A549 (cell line): ENCODE data around the gene SORD. TPM values are rescaled to one million over a fixed set of nuclear protein-coding genes. Genes with fewer than 3 reads are reported as not detected.

Experiments used
- ATAC-seq, 2 experiments: fragments of 200-7000 bp in 1 of 2; fragments of >200 bp in 1 of 2; cut with Nextera tagmentation in 1 of 2; cut with Tn5 transposase in 1 of 2; 3 replicates each; pipeline versions ENCODE4 v1.8.0 to v1.9.1; 2018 to 2020; ENCODE audit warnings: mild to moderate bottlenecking in 1 of 2, moderate library complexity in 1 of 2
- CTCF ChIA-PET: fragments of 300-600 bp; sonication (Branson Sonifier 250); formaldehyde crosslinking; extraction: SDS; loops from one replicate; lab custom pipeline; 2021; ENCODE audit warnings: antibody characterized with exemption, inconsistent platforms; lab: Yijun Ruan, JAX
- POLR2A ChIA-PET: fragments of 350-600 bp; formaldehyde crosslinking; extraction: SDS; loops from one replicate; lab custom pipeline; 2021; ENCODE audit warnings: antibody characterized with exemption, inconsistent platforms; lab: Yijun Ruan, JAX
- DNase-seq, 2 experiments: peaks; one replicate each; pipeline versions ENCODE4 v3.0.0 to v3.0.0-alpha.2; 2011 to 2016; ENCODE audit warnings: low read depth in 1 of 2, low spot score in 1 of 2
- FAIRE-seq: peaks from 2 replicates; lab custom pipeline; 2011; peaks lifted over from hg19 to GRCh38; lab: Jason Lieb, UNC
- H3K27ac ChIP-seq, 2 experiments: fragments of >200 bp; sonication (Bioruptor Twin); formaldehyde crosslinking; 3 replicates each; pipeline ENCODE4 v1.5.1; 2016 to 2017
- H3K4me1 ChIP-seq: fragments of >200 bp; sonication (Bioruptor Twin); formaldehyde crosslinking; 3 replicates; pipeline ENCODE4 v1.6.1; 2016
- H3K4me2 ChIP-seq: fragments of >200 bp; sonication (Bioruptor Twin); formaldehyde crosslinking; 3 replicates; pipeline ENCODE4 v1.6.1; 2016
- H3K4me3 ChIP-seq: fragments of >200 bp; sonication (Bioruptor Twin); formaldehyde crosslinking; 3 replicates; pipeline ENCODE4 v1.5.1; 2016
- H3K9me3 ChIP-seq: fragments of >200 bp; sonication (Bioruptor Twin); formaldehyde crosslinking; 3 replicates; pipeline ENCODE4 v1.6.1; 2016
- CBX2 ChIP-seq: fragments of 200-600 bp; sonication (generic); IDR thresholded peaks from 2 replicates; pipeline ENCODE4 v1.6.1; 2016; ENCODE audit warnings: low read depth, mild to moderate bottlenecking, borderline replicate concordance
- CBX8 ChIP-seq: fragments of 200-600 bp; sonication (generic); IDR thresholded peaks from 2 replicates; pipeline ENCODE4 v1.6.1; 2016
- CEBPB ChIP-seq, 2 experiments: fragments of >200 bp in 1 of 2; sonication (Bioruptor Twin) in 1 of 2; formaldehyde crosslinking in 1 of 2; IDR thresholded peaks; 2 replicates each; pipeline ENCODE4 v1.6.1; 2012 to 2016
- EHF ChIP-seq: fragments of 250-450 bp; sonication (Bioruptor Pico); IDR thresholded peaks from 2 replicates; pipeline ENCODE4 v1.5.0; 2020; ENCODE audit warnings: mild to moderate bottlenecking
- EHMT2 ChIP-seq: fragments of 200-600 bp; sonication (generic); IDR thresholded peaks from 2 replicates; pipeline ENCODE4 v1.6.1; 2016; ENCODE audit warnings: antibody characterized with exemption, low read depth, mild to moderate bottlenecking, moderate library complexity
- FOSL2 ChIP-seq, 2 experiments: fragments of 450-650 bp in 1 of 2; fragments of >200 bp in 1 of 2; sonication (Bioruptor Twin) in 1 of 2; formaldehyde crosslinking; IDR thresholded peaks; 2 replicates each; pipeline versions ENCODE4 v1.5.0 to v1.6.1; 2016 to 2020; ENCODE audit warnings: mild to moderate bottlenecking in 1 of 2, moderate library complexity in 1 of 2
- HOXB13 ChIP-seq: fragments of 250-450 bp; sonication (Bioruptor Pico); IDR thresholded peaks from 2 replicates; pipeline ENCODE4 v1.5.0; 2020; ENCODE audit warnings: low read depth, mild to moderate bottlenecking, moderate library complexity
- KDM1A ChIP-seq: fragments of 200-600 bp; sonication (generic); IDR thresholded peaks from 2 replicates; pipeline ENCODE4 v1.6.1; 2016; ENCODE audit warnings: low read depth, mild to moderate bottlenecking
- KDM5A ChIP-seq: fragments of 200-600 bp; sonication (generic); IDR thresholded peaks from 2 replicates; pipeline ENCODE4 v1.6.1; 2016; ENCODE audit warnings: antibody characterized with exemption, mild to moderate bottlenecking
- MAZ ChIP-seq: fragments of 150-350 bp; IDR thresholded peaks from 2 replicates; pipeline ENCODE4 v1.6.1; 2014; ENCODE audit warnings: antibody characterized with exemption, low read depth, low read length, borderline replicate concordance
- PHF8 ChIP-seq: fragments of 200-600 bp; sonication (generic); IDR thresholded peaks from 2 replicates; pipeline ENCODE4 v1.6.1; 2016; ENCODE audit warnings: low read depth, mild to moderate bottlenecking, antibody characterized with exemption, moderate library complexity, borderline replicate concordance
- RAD21 ChIP-seq, 2 experiments: fragments of >200 bp in 1 of 2; sonication (Bioruptor Twin) in 1 of 2; formaldehyde crosslinking in 1 of 2; IDR thresholded peaks in 1 of 2; conservative IDR thresholded peaks in 1 of 2; 2 replicates in 1 of 2; 3 replicates in 1 of 2; pipeline ENCODE4 v1.6.1; 2012 to 2018; ENCODE audit warnings: inconsistent platforms in 1 of 2
- RARB ChIP-seq: fragments of 250-450 bp; sonication (Bioruptor Pico); IDR thresholded peaks from 2 replicates; pipeline ENCODE4 v1.8.0; 2021; ENCODE audit warnings: mild to moderate bottlenecking, moderate library complexity
- RCOR1 ChIP-seq: fragments of 150-350 bp; IDR thresholded peaks from 2 replicates; pipeline ENCODE4 v1.6.1; 2014; ENCODE audit warnings: antibody characterized with exemption, low read length, low read depth
- RNF2 ChIP-seq: fragments of 200-600 bp; sonication (generic); IDR thresholded peaks from 2 replicates; pipeline ENCODE4 v1.6.1; 2016; ENCODE audit warnings: low read depth, mild to moderate bottlenecking, antibody characterized with exemption, moderate library complexity, borderline replicate concordance
- SMC3 ChIP-seq: fragments of >200 bp; sonication (Bioruptor Twin); formaldehyde crosslinking; IDR thresholded peaks from 3 replicates; pipeline ENCODE4 v1.6.1; 2018; ENCODE audit warnings: inconsistent platforms
- SREBF2 ChIP-seq: fragments of 450-650 bp; IDR thresholded peaks from 2 replicates; pipeline ENCODE4 v1.6.1; 2014; ENCODE audit warnings: mild to moderate bottlenecking, moderate library complexity
- ZC3H11A ChIP-seq: fragments of 450-650 bp; IDR thresholded peaks from 2 replicates; pipeline ENCODE4 v1.6.1; 2014; ENCODE audit warnings: antibody characterized with exemption, mild to moderate bottlenecking
- ZFP36 ChIP-seq: fragments of 450-650 bp; IDR thresholded peaks from 2 replicates; pipeline ENCODE4 v1.6.1; 2014; ENCODE audit warnings: borderline replicate concordance; ENCODE audit not compliant: partially characterized antibody
- ZNF302 ChIP-seq: fragments of 250-450 bp; sonication (Bioruptor Pico); IDR thresholded peaks from 2 replicates; pipeline ENCODE4 v1.9.0; 2021; ENCODE audit warnings: inconsistent platforms, mild to moderate bottlenecking, moderate library complexity
- WGBS: methylation state at CpG from one replicate; pipeline ENCODE4 v1.1.6; 2017; ENCODE audit errors: missing lambda C conversion rate; 5-methylcytosine and 5-hydroxymethylcytosine counted together
- polyA plus RNA-seq, 4 experiments: library from polyadenylated mRNA; depleted of rRNA in 3 of 4; stranded (reverse); fragments of >200 nt; fragmentation: RNase III in 1 of 4; extraction: RNeasy Plus Mini Kit Qiagen cat#74134 plus additional on column Dnase treatment in 1 of 4; gene quantifications; 2 replicates in 3 of 4; 3 replicates in 1 of 4; pipeline ENCODE4 v1.2.3, GENCODE V29; 2011 to 2017
- TF ChIP-seq, protein P1 (sequence below): IDR thresholded peaks from 2 replicates; pipeline ENCODE4 v1.6.1; 2012
- TF ChIP-seq, protein P2 (sequence below): IDR thresholded peaks from 2 replicates; pipeline ENCODE4 v1.6.1; 2012
- TF ChIP-seq, protein P3 (sequence below): fragments of 150-350 bp; IDR thresholded peaks from 2 replicates; pipeline ENCODE4 v1.6.1; 2014; ENCODE audit warnings: low read depth, mild to moderate bottlenecking, low read length
- TF ChIP-seq, protein P4 (sequence below): IDR thresholded peaks from 2 replicates; pipeline ENCODE4 v1.6.1; 2012; ENCODE audit warnings: low read depth, borderline replicate concordance
- TF ChIP-seq, protein P5 (sequence below): fragments of >200 bp; sonication (Bioruptor Twin); formaldehyde crosslinking; IDR thresholded peaks from 3 replicates; pipeline ENCODE4 v1.6.1; 2016
- TF ChIP-seq, protein P6 (sequence below): fragments of 250-450 bp; sonication (Bioruptor Pico); IDR thresholded peaks from 2 replicates; pipeline ENCODE4 v1.5.0; 2020; ENCODE audit warnings: low read depth, mild to moderate bottlenecking, moderate library complexity

SORD gene
- polyA plus RNA-seq, 2 of the 4 experiments (the other 2 are of a cell fraction) = 37.6 to 49.8 TPM

DNA sequence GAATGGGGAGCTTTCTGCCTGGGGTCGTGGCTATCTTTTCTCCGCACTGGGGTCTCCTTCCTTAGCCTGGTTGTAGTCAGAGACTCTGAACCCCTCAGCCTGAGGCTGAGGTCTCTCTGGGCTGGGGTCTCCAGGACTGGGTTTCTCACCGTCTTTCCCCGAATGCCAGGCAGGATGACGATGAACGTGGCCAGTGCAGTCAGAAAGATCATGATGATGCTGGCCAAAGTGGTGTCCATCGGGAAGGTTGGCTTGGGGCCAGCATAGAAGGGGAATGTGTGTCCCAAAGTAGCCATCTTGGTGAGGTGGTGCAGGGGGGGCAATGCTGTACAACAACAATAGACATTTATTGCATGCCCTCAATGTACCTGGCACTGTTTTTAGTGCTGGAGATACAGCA, 99.7 kb downstream of the SORD start:
- FAIRE-seq = no peak
- 80% methylated on average over 5 of the region's 7 CpGs for WGBS

DNA sequence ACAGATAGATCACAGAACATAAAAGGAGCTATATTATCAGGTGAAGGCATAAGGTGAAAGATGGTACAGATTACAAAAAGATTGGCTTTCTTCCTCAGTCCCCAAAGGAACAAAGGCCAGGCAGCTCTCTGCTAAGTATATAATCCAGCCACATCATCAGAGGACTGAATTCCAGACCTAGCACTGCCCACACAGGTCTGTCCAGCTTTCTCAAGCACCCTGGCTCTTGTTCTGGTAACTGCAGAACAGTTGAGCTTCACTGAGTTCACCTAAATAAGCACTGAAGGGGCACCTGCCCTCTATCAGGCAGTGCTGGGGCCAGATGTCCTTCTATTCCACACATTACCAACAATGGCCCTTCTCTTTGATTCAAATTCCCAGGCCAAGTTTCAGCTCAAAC, 100.4 kb downstream of the SORD start:
- no peak for DNase-seq
- Histone ChIP-seq H3K9me3 (no peaks in the 10 kb centered on the region), H3K27ac (no peak overlapping the region), H3K4me3 (no peak overlapping the region), H3K4me2 (no peak overlapping the region), H3K4me1 (peaks cover 13% of the 10 kb centered on the region)
- TF ChIP-seq, protein P1, sequence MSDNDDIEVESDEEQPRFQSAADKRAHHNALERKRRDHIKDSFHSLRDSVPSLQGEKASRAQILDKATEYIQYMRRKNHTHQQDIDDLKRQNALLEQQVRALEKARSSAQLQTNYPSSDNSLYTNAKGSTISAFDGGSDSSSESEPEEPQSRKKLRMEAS = no peak
- TF ChIP-seq, protein P2, sequence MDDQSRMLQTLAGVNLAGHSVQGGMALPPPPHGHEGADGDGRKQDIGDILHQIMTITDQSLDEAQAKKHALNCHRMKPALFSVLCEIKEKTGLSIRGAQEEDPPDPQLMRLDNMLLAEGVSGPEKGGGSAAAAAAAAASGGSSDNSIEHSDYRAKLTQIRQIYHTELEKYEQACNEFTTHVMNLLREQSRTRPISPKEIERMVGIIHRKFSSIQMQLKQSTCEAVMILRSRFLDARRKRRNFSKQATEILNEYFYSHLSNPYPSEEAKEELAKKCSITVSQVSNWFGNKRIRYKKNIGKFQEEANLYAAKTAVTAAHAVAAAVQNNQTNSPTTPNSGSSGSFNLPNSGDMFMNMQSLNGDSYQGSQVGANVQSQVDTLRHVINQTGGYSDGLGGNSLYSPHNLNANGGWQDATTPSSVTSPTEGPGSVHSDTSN = no peak
- TF ChIP-seq, protein P3, sequence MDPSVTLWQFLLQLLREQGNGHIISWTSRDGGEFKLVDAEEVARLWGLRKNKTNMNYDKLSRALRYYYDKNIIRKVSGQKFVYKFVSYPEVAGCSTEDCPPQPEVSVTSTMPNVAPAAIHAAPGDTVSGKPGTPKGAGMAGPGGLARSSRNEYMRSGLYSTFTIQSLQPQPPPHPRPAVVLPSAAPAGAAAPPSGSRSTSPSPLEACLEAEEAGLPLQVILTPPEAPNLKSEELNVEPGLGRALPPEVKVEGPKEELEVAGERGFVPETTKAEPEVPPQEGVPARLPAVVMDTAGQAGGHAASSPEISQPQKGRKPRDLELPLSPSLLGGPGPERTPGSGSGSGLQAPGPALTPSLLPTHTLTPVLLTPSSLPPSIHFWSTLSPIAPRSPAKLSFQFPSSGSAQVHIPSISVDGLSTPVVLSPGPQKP = no peak
- TF ChIP-seq SREBF2 (no peak), CBX2 (no peak), SMC3 (no peak), RNF2 (no peak), ZC3H11A (no peak), ZNF302 (CRISPR knock-in tag) (no peak), EHF (CRISPR knock-in tag) (no peak), RCOR1 (no peak), KDM1A (no peak), PHF8 (no peak), MAZ (no peak), CBX8 (no peak), RAD21 (conservative IDR thresholded peaks at IDR 0.05 in 1 of 2, IDR thresholded peaks at IDR 0.05 in 1 of 2) (no peak), CEBPB (IDR thresholded peaks at IDR 0.05) (no peak), KDM5A (no peak)
- TF ChIP-seq, protein P4, sequence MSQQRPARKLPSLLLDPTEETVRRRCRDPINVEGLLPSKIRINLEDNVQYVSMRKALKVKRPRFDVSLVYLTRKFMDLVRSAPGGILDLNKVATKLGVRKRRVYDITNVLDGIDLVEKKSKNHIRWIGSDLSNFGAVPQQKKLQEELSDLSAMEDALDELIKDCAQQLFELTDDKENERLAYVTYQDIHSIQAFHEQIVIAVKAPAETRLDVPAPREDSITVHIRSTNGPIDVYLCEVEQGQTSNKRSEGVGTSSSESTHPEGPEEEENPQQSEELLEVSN = no peak
- CTCF ChIA-PET = interaction anchor here (0.5 to 1.9 kb wide), 5 partner anchors 14 to 358 kb away, joined by 3 to 9 read pairs (median 4); no protein-coding TSS in a partner anchor
- POLR2A ChIA-PET = no interaction called here
- no peak for FAIRE-seq
- ATAC-seq = no peak

More for the DNA sequence above, 99.7 kb downstream of the SORD start:
- Histone ChIP-seq H3K9me3 (no peaks in the 10 kb centered on the region), H3K4me1 (peaks cover 13% of the 10 kb centered on the region)
- TF ChIP-seq, protein P5, sequence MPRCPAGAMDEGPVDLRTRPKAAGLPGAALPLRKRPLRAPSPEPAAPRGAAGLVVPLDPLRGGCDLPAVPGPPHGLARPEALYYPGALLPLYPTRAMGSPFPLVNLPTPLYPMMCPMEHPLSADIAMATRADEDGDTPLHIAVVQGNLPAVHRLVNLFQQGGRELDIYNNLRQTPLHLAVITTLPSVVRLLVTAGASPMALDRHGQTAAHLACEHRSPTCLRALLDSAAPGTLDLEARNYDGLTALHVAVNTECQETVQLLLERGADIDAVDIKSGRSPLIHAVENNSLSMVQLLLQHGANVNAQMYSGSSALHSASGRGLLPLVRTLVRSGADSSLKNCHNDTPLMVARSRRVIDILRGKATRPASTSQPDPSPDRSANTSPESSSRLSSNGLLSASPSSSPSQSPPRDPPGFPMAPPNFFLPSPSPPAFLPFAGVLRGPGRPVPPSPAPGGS = no peak
- TF ChIP-seq FOSL2 (IDR thresholded peaks at IDR 0.05) (no peak), FOSL2 (CRISPR knock-in tag; IDR thresholded peaks at IDR 0.05) (no peak), CBX8 (no peak), RAD21 (conservative IDR thresholded peaks at IDR 0.05 in 1 of 2, IDR thresholded peaks at IDR 0.05 in 1 of 2) (no peak), KDM5A (no peak), HOXB13 (CRISPR knock-in tag) (no peak), ZFP36 (no peak), KDM1A (no peak), EHMT2 (no peak), RCOR1 (no peak), RARB (no peak), SREBF2 (no peak)
- TF ChIP-seq, protein P4 = no peak
- TF ChIP-seq, protein P6, sequence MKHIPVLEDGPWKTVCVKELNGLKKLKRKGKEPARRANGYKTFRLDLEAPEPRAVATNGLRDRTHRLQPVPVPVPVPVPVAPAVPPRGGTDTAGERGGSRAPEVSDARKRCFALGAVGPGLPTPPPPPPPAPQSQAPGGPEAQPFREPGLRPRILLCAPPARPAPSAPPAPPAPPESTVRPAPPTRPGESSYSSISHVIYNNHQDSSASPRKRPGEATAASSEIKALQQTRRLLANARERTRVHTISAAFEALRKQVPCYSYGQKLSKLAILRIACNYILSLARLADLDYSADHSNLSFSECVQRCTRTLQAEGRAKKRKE (CRISPR knock-in tag) = no peak
- TF ChIP-seq, all 56 proteins: peak for 0
- no peak for ATAC-seq
- H3K4me3 ChIP-seq = no peak overlapping the region
- peak overlapping the region; percentile 40 to 74; a peak in 2 of 6 replicates for H3K27ac ChIP-seq
- POLR2A ChIA-PET = interaction anchor here (0.7 kb wide), 1 partner anchor 151 kb away, joined by 3 read pairs; no protein-coding TSS in a partner anchor
- H3K4me2 ChIP-seq = peak overlapping the region; percentile 60; the same call in 1 of the 3 replicates
- CTCF ChIA-PET = interaction anchor here (1.2 to 1.9 kb wide), 5 partner anchors 8 to 307 kb away, joined by 3 to 9 read pairs (median 4); no protein-coding TSS in a partner anchor
- no peak for DNase-seq
